Calu3 (cell line): ENCODE data around the gene JHY. TPM values are rescaled to one million over a fixed set of nuclear protein-coding genes. Genes with fewer than 3 reads are reported as not detected.

Experiments
- BruUV-seq: library from RNA; stranded (reverse); fragments of 400-500 nt; replicated peaks from 2 replicates; lab custom pipeline; 2021; lab: Mats Ljungman, UMichigan
- CTCF ChIA-PET: fragments of 300-600 bp; sonication (Branson Sonifier 250); formaldehyde crosslinking; loops from one replicate; lab custom pipeline; 2022; ENCODE audit warnings: antibody characterized with exemption; lab: Charles Lee
- DNase-seq: peaks from one replicate; pipeline ENCODE4 v3.0.0; 2022
- H3K27ac Mint-ChIP-seq: one replicate; pipeline ENCODE4 v1.8.0; 2022; ENCODE audit warnings: mixed read lengths; ENCODE audit not compliant: unreplicated experiment
- H3K27me3 Mint-ChIP-seq: one replicate; pipeline ENCODE4 v1.8.0; 2022; ENCODE audit warnings: mixed read lengths; ENCODE audit not compliant: unreplicated experiment
- H3K36me3 Mint-ChIP-seq: one replicate; pipeline ENCODE4 v1.8.0; 2022; ENCODE audit warnings: mild to moderate bottlenecking, moderate library complexity, mixed read lengths; ENCODE audit not compliant: insufficient read depth, unreplicated experiment
- H3K4me1 Mint-ChIP-seq: one replicate; pipeline ENCODE4 v1.8.0; 2022; ENCODE audit warnings: mild to moderate bottlenecking, low read depth, mixed read lengths; ENCODE audit not compliant: unreplicated experiment
- H3K4me3 Mint-ChIP-seq: one replicate; pipeline ENCODE4 v1.8.0; 2022; ENCODE audit warnings: mild to moderate bottlenecking, low read depth, moderate library complexity, mixed read lengths; ENCODE audit not compliant: unreplicated experiment
- H3K9me3 Mint-ChIP-seq: one replicate; pipeline ENCODE4 v1.8.0; 2022; ENCODE audit warnings: low read depth, mixed read lengths; ENCODE audit not compliant: unreplicated experiment
- CTCF ChIP-seq: fragments of 200-600 bp; IDR thresholded peaks from one replicate; pipeline ENCODE4 v1.8.0; 2022; ENCODE audit warnings: antibody characterized with exemption; ENCODE audit not compliant: unreplicated experiment
- intact Hi-C: fragments of 100-400 bp; cut with micrococcal nuclease; formaldehyde crosslinking; loops from one replicate; pipeline ENCODE4 v1.10.0; 2022; ENCODE audit not compliant: unreplicated experiment
- total RNA-seq: library from RNA; stranded (reverse); gene quantifications from 2 replicates; pipeline ENCODE4 v1.2.3, GENCODE V29; 2022

JHY gene
- total RNA-seq, 1 experiment from 2014 or later = 3.5 TPM

- no peak overlapping the region for H3K4me3 Mint-ChIP-seq
- no peaks in the 10 kb centered on the region for H3K36me3 Mint-ChIP-seq
- H3K4me1 Mint-ChIP-seq = peaks cover 19% of the 10 kb centered on the region
- H3K27me3 Mint-ChIP-seq = no peaks in the 10 kb centered on the region
- no peak for DNase-seq
- TF ChIP-seq CTCF = no peak
- intact Hi-C loops = no loop called here
- no peaks in the 10 kb centered on the region for H3K9me3 Mint-ChIP-seq
- no peak overlapping the region for H3K27ac Mint-ChIP-seq
- CTCF ChIA-PET = no interaction called here
- no TSS peak for BruUV-seq
Measured at GRCh38 chr11:122851366-122851966, 31.1 kb upstream of the JHY start.

GRCh38 chr11:122852074-122852795, 30.3 kb upstream of the JHY start:
- CTCF ChIA-PET = interaction anchor here (0.5 to 1.2 kb wide), 2 partner anchors 35 to 223 kb away, joined by 3 to 6 read pairs; no protein-coding TSS in a partner anchor
- H3K27ac Mint-ChIP-seq = no peak overlapping the region
- H3K36me3 Mint-ChIP-seq = no peaks in the 10 kb centered on the region
- H3K4me3 Mint-ChIP-seq = no peak overlapping the region
- intact Hi-C loops = no loop called here
- peaks cover 19% of the 10 kb centered on the region for H3K4me1 Mint-ChIP-seq
- no peaks in the 10 kb centered on the region for H3K9me3 Mint-ChIP-seq
- DNase-seq = no peak
- H3K27me3 Mint-ChIP-seq = no peaks in the 10 kb centered on the region
- BruUV-seq = no TSS peak
- TF ChIP-seq CTCF = no peak

GRCh38 chr11:122852796-122853160, 29.8 kb upstream of the JHY start:
- intact Hi-C loops = no loop called here
- no peak for DNase-seq
- H3K27me3 Mint-ChIP-seq = no peaks in the 10 kb centered on the region
- peaks cover 19% of the 10 kb centered on the region for H3K4me1 Mint-ChIP-seq
- CTCF ChIA-PET = interaction anchor here (0.5 to 1.2 kb wide), 3 partner anchors 36 to 224 kb away, joined by 3 to 6 read pairs (median 3); no protein-coding TSS in a partner anchor
- TF ChIP-seq CTCF = no peak
- no TSS peak for BruUV-seq
- no peak overlapping the region for H3K4me3 Mint-ChIP-seq
- no peak overlapping the region for H3K27ac Mint-ChIP-seq
- H3K36me3 Mint-ChIP-seq = no peaks in the 10 kb centered on the region
- H3K9me3 Mint-ChIP-seq = no peaks in the 10 kb centered on the region

- no peaks in the 10 kb centered on the region for H3K36me3 Mint-ChIP-seq
- H3K4me3 Mint-ChIP-seq = no peak overlapping the region
- no peak overlapping the region for H3K27ac Mint-ChIP-seq
- peaks cover 19% of the 10 kb centered on the region for H3K4me1 Mint-ChIP-seq
- no peak for TF ChIP-seq CTCF
- intact Hi-C loops = no loop called here
- DNase-seq = no peak
- BruUV-seq = no TSS peak
- no peaks in the 10 kb centered on the region for H3K27me3 Mint-ChIP-seq
- CTCF ChIA-PET = interaction anchor here (0.7 to 1.2 kb wide), 2 partner anchors 222 to 224 kb away, joined by 3 to 6 read pairs; no protein-coding TSS in a partner anchor
- no peaks in the 10 kb centered on the region for H3K9me3 Mint-ChIP-seq
Measured at GRCh38 chr11:122853261-122853660, 29.3 kb upstream of the JHY start.
